A549 treated with Hydrocortisone at 1 μM for 4 hours (cell line): ENCODE data around the gene HMGCR. TPM values are rescaled to one million over a fixed set of nuclear protein-coding genes. Genes with fewer than 3 reads are reported as not detected.

Source experiments
- total RNA-seq: library from RNA; stranded (reverse); fragments of 200-300 nt; extraction: Qiagen RNA extraction; gene quantifications from 5 replicates; pipeline ENCODE4 v1.2.3, GENCODE V29; 2022

Gene HMGCR
- 20.4 to 30.9 TPM (median 22.9 TPM) in 5 replicates for total RNA-seq

DNA sequence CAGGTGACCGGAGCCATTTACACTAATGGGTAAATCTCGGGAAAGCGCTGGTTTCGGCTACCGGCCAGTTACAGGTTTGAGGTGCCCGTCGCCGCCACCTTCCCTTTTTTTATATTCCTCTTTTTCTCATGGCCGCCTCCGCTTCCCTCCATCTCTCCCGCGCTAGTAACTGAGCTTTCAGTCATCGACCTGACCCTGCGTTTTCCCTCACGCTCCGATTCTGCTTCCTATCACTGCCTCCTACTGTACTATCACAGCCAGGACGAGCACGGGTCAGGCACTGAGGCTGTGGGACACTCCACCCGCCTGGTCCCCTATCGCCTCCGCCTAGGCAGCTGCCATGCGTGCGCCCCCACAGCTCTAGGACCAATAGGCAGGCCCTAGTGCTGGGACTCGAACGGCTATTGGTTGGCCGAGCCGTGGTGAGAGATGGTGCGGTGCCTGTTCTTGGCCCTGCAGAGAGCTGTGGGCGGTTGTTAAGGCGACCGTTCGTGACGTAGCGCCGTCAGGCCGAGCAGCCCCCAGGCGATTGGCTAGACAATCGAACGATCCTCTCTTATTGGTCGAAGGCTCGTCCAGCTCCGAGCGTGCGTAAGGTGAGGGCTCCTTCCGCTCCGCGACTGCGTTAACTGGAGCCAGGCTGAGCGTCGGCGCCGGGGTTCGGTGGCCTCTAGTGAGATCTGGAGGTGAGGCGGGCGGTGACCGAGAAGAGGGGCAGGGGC is at the start of gene HMGCR:
Gene HMGCR (plus strand): TSS at position 606 of the 722 bp plus-strand sequence. CDS start 5,386 bp downstream, outside the sequence.

Other genes with a start within 250 kb of the HMGCR start
- gene ANKRD31, start 100.3 kb upstream of the HMGCR start, total RNA-seq, result 0.03 to 0.07 TPM (median 0.05 TPM) in 5 replicates
- gene CERT1, start 174.4 kb downstream of the HMGCR start, total RNA-seq, result 18.8 to 28.0 TPM (median 22.0 TPM) in 5 replicates
- 7.9 to 13.8 TPM (median 10.5 TPM) in 5 replicates for gene POLK, start 174.7 kb downstream of the HMGCR start, total RNA-seq